ENCODE measurements around the gene SCP2D1.

DNA sequence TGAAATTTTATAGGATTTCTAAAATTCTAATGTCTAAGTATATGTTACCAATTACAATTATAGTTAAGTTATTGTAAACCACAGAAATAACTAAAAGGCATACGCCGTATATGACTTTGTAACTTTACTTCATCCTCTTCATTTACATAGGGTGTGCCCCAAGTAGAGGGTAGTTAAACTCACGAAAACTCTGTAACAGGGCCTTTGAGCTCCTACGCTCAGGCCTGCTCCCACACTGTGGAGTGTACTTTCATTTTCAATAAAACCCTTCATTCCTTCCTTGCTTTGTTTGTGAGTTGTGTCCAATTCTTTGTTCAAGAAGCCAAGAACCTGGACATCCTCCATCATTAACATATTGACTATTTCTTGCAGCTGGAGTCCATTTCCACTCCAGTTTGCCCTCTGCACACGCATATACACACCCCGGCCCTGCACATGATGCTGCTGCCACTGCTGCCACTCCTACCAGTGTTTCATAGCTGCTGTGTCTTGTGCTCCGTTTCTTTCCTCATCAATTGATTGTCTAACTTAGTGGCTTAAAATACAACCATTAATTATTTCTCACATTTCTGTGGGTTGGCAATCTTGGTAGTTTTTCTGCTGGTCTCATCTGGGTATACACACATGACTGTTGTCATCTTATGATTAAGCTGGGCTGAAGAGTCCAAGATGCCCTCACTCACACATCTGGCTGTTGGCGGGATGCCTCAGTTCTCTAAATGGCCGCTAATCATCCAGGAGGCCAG lies 33.0 kb upstream of the SCP2D1 start:
- TF ChIP-seq, protein P1, sequence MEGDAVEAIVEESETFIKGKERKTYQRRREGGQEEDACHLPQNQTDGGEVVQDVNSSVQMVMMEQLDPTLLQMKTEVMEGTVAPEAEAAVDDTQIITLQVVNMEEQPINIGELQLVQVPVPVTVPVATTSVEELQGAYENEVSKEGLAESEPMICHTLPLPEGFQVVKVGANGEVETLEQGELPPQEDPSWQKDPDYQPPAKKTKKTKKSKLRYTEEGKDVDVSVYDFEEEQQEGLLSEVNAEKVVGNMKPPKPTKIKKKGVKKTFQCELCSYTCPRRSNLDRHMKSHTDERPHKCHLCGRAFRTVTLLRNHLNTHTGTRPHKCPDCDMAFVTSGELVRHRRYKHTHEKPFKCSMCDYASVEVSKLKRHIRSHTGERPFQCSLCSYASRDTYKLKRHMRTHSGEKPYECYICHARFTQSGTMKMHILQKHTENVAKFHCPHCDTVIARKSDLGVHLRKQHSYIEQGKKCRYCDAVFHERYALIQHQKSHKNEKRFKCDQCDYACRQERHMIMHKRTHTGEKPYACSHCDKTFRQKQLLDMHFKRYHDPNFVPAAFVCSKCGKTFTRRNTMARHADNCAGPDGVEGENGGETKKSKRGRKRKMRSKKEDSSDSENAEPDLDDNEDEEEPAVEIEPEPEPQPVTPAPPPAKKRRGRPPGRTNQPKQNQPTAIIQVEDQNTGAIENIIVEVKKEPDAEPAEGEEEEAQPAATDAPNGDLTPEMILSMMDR (IDR thresholded peaks at IDR 0.05; ENCODE audit: control extremely low read depth in 1 of 3, insufficient read depth in 1 of 3, low read depth in 1 of 3, low read length in 3 of 3): no peak
- TF ChIP-seq ATF2 (IDR thresholded peaks at IDR 0.05; ENCODE audit: low read length): no peak
